ENCODE data around the gene C6orf120.

DNA sequence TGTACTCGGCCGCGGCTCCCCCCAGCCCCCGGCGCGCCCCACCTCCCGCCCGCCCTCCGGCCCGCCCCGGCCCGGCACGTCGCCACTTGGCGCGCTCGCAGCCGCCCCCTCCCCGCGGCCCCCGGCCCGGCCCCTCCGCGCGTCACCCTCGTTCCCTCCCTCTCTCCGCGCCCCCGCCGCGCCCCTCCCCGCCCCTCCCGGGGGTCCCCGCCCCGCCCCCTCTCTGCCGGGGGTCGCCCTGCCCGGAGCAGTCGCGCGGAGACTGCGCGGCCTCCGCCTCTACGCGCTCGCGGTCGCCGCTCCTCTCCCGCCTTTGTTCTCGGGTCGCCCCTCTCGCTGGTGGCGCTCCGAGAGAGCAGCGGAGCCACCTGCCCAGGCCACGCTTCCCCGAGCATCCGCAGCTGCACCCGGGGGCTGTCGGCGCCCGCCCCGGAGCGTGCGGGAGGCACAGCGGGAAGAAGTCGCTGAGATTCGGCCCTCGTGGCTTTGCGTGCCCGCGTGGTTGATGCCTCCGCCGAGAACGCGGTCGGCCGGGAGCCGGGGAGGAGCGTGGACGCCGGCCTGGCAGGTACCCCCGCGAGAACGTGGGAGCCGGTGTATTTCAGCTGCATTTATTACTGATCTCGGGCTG lies 22.7 kb downstream of the C6orf120 start, which contains the start of gene PHF10:
- peak in 2 of 4 experiments; percentile 3 to 9 for TF ChIP-seq CTCF (IDR thresholded peaks at IDR 0.05)
- no peak for TF ChIP-seq POLR2A (IDR thresholded peaks at IDR 0.05)
